Activated B cell treated with CpG ODN at 0.5 μM for 24 hours (primary cell): Measurements from ENCODE around the gene CDK11A. TPM values are rescaled to one million over a fixed set of nuclear protein-coding genes. Genes with fewer than 3 reads are reported as not detected.
A peak's percentile ranks its signal among the peaks of the same experiment; 100 is the strongest.
"Not testable (repeated sequence)": the region's sequence is repeated elsewhere in the genome, so short reads cannot be mapped to it uniquely, and the experiment has no call there.

Experiments
- ATAC-seq: fragments of 200-7000 bp; cut with Tn5 transposase; one replicate; pipeline ENCODE4 v1.10.0; 2021; ENCODE audit warnings: low read depth, mild to moderate bottlenecking, moderate library complexity
- CTCF ChIA-PET: fragments of 350-600 bp; sonication (Branson Sonifier 250); formaldehyde crosslinking; loops from one replicate; lab custom pipeline; 2021; ENCODE audit warnings: antibody characterized with exemption; lab: Charles Lee
- POLR2A ChIA-PET: fragments of 350-600 bp; sonication (Branson Sonifier 250); formaldehyde crosslinking; loops from one replicate; lab custom pipeline; 2021; ENCODE audit warnings: antibody characterized with exemption; lab: Charles Lee
- DNase-seq: peaks from one replicate; pipeline ENCODE4 v3.0.0; 2022
- H3K27ac Mint-ChIP-seq: one replicate; pipeline ENCODE4 v1.8.0; 2020; ENCODE audit warnings: mixed read lengths
- H3K27me3 Mint-ChIP-seq: one replicate; pipeline ENCODE4 v1.8.0; 2021; ENCODE audit warnings: mixed read lengths
- H3K36me3 Mint-ChIP-seq: one replicate; pipeline ENCODE4 v1.8.0; 2021; ENCODE audit warnings: low read depth, mixed read lengths
- H3K4me1 Mint-ChIP-seq: one replicate; pipeline ENCODE4 v1.8.0; 2021; ENCODE audit warnings: mixed read lengths
- H3K4me3 Mint-ChIP-seq: one replicate; pipeline ENCODE4 v1.8.0; 2020; ENCODE audit warnings: mild to moderate bottlenecking, mixed read lengths
- H3K9me3 Mint-ChIP-seq: one replicate; pipeline ENCODE4 v1.8.0; 2020; ENCODE audit warnings: mixed read lengths
- CTCF ChIP-seq: fragments of 200-600 bp; IDR thresholded peaks from one replicate; pipeline ENCODE4 v1.8.0; 2022; ENCODE audit warnings: antibody characterized with exemption, mild to moderate bottlenecking
- intact Hi-C: fragments of 100-400 bp; cut with micrococcal nuclease; formaldehyde crosslinking; loops from one replicate; pipeline ENCODE4 v1.15.1; 2024
- total RNA-seq: library from RNA; stranded (reverse); gene quantifications from 2 replicates; pipeline ENCODE4 v1.2.3, GENCODE V29; 2022

CDK11A gene
- total RNA-seq, 1 donor from 2014 or later = 58.9 TPM

- TF ChIP-seq CTCF = no peak
- DNase-seq (no peak), ATAC-seq (no peak)
- CTCF ChIA-PET = no interaction called here
- Mint-ChIP-seq H3K27ac (no peak overlapping the region), H3K4me1 (peaks cover 23% of the 10 kb centered on the region), H3K4me3 (no peak overlapping the region), H3K36me3 (peaks cover 23% of the 10 kb centered on the region), H3K9me3 (no peaks in the 10 kb centered on the region), H3K27me3 (no peaks in the 10 kb centered on the region)
- intact Hi-C loops = no loop called here
- POLR2A ChIA-PET = interaction anchor here (0.7 to 0.9 kb wide), 3 partner anchors 97 to 226 kb away, joined by 3 to 8 read pairs (median 7); no protein-coding TSS in a partner anchor
These were observed 43.9 kb downstream of the CDK11A start for GRCh38 chr1:1680031-1680911.

- DNase-seq = peak; percentile 34
- no peaks in the 10 kb centered on the region for H3K9me3 Mint-ChIP-seq
These were observed 45.4 kb downstream of the CDK11A start for GRCh38 chr1:1678581-1679380.

GRCh38 chr1:1677718-1678580 lies 46.2 kb downstream of the CDK11A start:
- no peaks in the 10 kb centered on the region for H3K27me3 Mint-ChIP-seq
- no peaks in the 10 kb centered on the region for H3K9me3 Mint-ChIP-seq
- peak; percentile 62 for DNase-seq
- POLR2A ChIA-PET = interaction anchor here (0.6 to 1.8 kb wide), 7 partner anchors 9 to 270 kb away, joined by 3 to 6 read pairs (median 3); partner anchors contain the start of genes MIB2, MRPL20 and NADK
- peaks cover 28% of the 10 kb centered on the region for H3K4me1 Mint-ChIP-seq
- no peak for TF ChIP-seq CTCF
- H3K36me3 Mint-ChIP-seq = peaks cover 15% of the 10 kb centered on the region
- intact Hi-C loops = loop anchor here (2.0 to 5.0 kb wide), 2 partner anchors 19 to 61 kb away; partner anchors contain the start of genes CDK11B and MIB2
- CTCF ChIA-PET = interaction anchor here (1.2 kb wide), 1 partner anchor 99 kb away, joined by 4 read pairs; no protein-coding TSS in a partner anchor
- peak overlapping the region; percentile 78 for H3K4me3 Mint-ChIP-seq
- H3K27ac Mint-ChIP-seq = peak overlapping the region; percentile 93
- ATAC-seq = peak; percentile 73

More at GRCh38 chr1:1678581-1679380, 45.4 kb downstream of the CDK11A start:
- no peak for TF ChIP-seq CTCF
- Mint-ChIP-seq H3K4me3 (peak overlapping the region; percentile 78), H3K36me3 (peaks cover 20% of the 10 kb centered on the region), H3K4me1 (peaks cover 26% of the 10 kb centered on the region), H3K27me3 (no peaks in the 10 kb centered on the region), H3K27ac (peak overlapping the region; percentile 93)
- intact Hi-C loops = loop anchor here (2.0 to 5.0 kb wide), 2 partner anchors 20 to 61 kb away; partner anchors contain the start of genes CDK11B and MIB2
- CTCF ChIA-PET = interaction anchor here (1.2 kb wide), 1 partner anchor 98 kb away, joined by 4 read pairs; no protein-coding TSS in a partner anchor
- peak; percentile 38 for ATAC-seq
- POLR2A ChIA-PET = interaction anchor here (0.7 to 1.8 kb wide), 5 partner anchors 10 to 227 kb away, joined by 3 to 8 read pairs (median 5); partner anchors contain the start of genes MIB2 and NADK

GRCh38 chr1:1676087-1676486 lies 48.1 kb downstream of the CDK11A start:
- H3K27me3 Mint-ChIP-seq, POLR2A ChIA-PET, DNase-seq, CTCF ChIA-PET, H3K27ac Mint-ChIP-seq, H3K4me3 Mint-ChIP-seq, ATAC-seq, H3K9me3 Mint-ChIP-seq: not testable (repeated sequence)
- intact Hi-C loops = loop anchor here (5.0 kb wide), 1 partner anchor 59 kb away; the partner anchor contains the start of gene MIB2
- Mint-ChIP-seq H3K36me3 (peaks cover 15% of the 10 kb centered on the region), H3K4me1 (peaks cover 32% of the 10 kb centered on the region)

GRCh38 chr1:1675218-1675617 lies 48.9 kb downstream of the CDK11A start:
- H3K4me3 Mint-ChIP-seq, POLR2A ChIA-PET, ATAC-seq, H3K9me3 Mint-ChIP-seq, DNase-seq, H3K27me3 Mint-ChIP-seq, CTCF ChIA-PET: not testable (repeated sequence)
- Mint-ChIP-seq H3K36me3 (peaks cover 21% of the 10 kb centered on the region), H3K27ac (peak overlapping the region; percentile 69), H3K4me1 (peaks cover 32% of the 10 kb centered on the region)
- intact Hi-C loops = loop anchor here (5.0 kb wide), 1 partner anchor 58 kb away; the partner anchor contains the start of gene MIB2

- H3K4me3 Mint-ChIP-seq, H3K9me3 Mint-ChIP-seq, POLR2A ChIA-PET, H3K27me3 Mint-ChIP-seq, ATAC-seq, DNase-seq, CTCF ChIA-PET: not testable (repeated sequence)
- H3K36me3 Mint-ChIP-seq = peaks cover 25% of the 10 kb centered on the region
- peaks cover 32% of the 10 kb centered on the region for H3K4me1 Mint-ChIP-seq
- intact Hi-C loops = loop anchor here (5.0 kb wide), 1 partner anchor 58 kb away; the partner anchor contains the start of gene MIB2
- H3K27ac Mint-ChIP-seq = peak overlapping the region; percentile 69
These were observed 49.4 kb downstream of the CDK11A start for GRCh38 chr1:1674806-1675205.
